ENCODE results near the gene NPPB. TPM values are rescaled to one million over a fixed set of nuclear protein-coding genes. Genes with fewer than 3 reads are reported as not detected.

The NPPB gene
- total RNA-seq (2022; extraction: Qiagen RNA extraction), result 0.18 TPM in 1 of 5 replicates, not detected in the others

GRCh38 chr1:11858613-11858967, at the start of gene NPPB:
Gene NPPB (minus strand): TSS chr1:11858945. CDS start chr1:11858833, 112 bp downstream.

GRCh38 chr1:11847667-11848372, 10.9 kb downstream of the NPPB start, which contains the start of gene NPPA:
Gene NPPA (minus strand): TSS chr1:11847783. CDS start chr1:11847684, 99 bp downstream.

Other genes starting within 250 kb of the NPPB start
- gene FBXO2, start 204.5 kb downstream of the NPPB start, total RNA-seq (2022; extraction: Qiagen RNA extraction), result 5.9 to 11.1 TPM (median 9.2 TPM) in 5 replicates
- 12.3 to 17.7 TPM (median 17.0 TPM) in 5 replicates for gene FBXO44, start 204.1 kb downstream of the NPPB start, total RNA-seq (2022; extraction: Qiagen RNA extraction)
- gene FBXO6, start 194.7 kb downstream of the NPPB start, total RNA-seq (2022; extraction: Qiagen RNA extraction), result 6.7 to 9.2 TPM (median 8.2 TPM) in 5 replicates
- 43.7 to 53.3 TPM (median 51.0 TPM) in 5 replicates for gene MAD2L2, start 177.8 kb downstream of the NPPB start, total RNA-seq (2022; extraction: Qiagen RNA extraction)
- 0.03 to 0.10 TPM (median 0.06 TPM) in 5 replicates for gene DRAXIN, start 167.2 kb downstream of the NPPB start, total RNA-seq (2022; extraction: Qiagen RNA extraction)
- gene AGTRAP, start 122.8 kb downstream of the NPPB start, total RNA-seq (2022; extraction: Qiagen RNA extraction), result 78.9 to 114 TPM (median 102 TPM) in 5 replicates
- gene C1orf167, start 96.8 kb downstream of the NPPB start, total RNA-seq (2022; extraction: Qiagen RNA extraction), result not detected in 5 replicates
- gene MTHFR, start 53.0 kb downstream of the NPPB start, total RNA-seq (2022; extraction: Qiagen RNA extraction), result 4.4 to 4.6 TPM (median 4.5 TPM) in 5 replicates
- gene CLCN6, start 52.8 kb downstream of the NPPB start, total RNA-seq (2022; extraction: Qiagen RNA extraction), result 5.3 to 5.7 TPM (median 5.5 TPM) in 5 replicates
- gene NPPA, start 11.2 kb downstream of the NPPB start, total RNA-seq (2022; extraction: Qiagen RNA extraction), result not detected in 5 replicates
- 31.4 to 46.5 TPM (median 45.8 TPM) in 5 replicates for gene KIAA2013, start 67.5 kb upstream of the NPPB start, total RNA-seq (2022; extraction: Qiagen RNA extraction)
- gene PLOD1, start 75.8 kb upstream of the NPPB start, total RNA-seq (2022; extraction: Qiagen RNA extraction), result 80.6 to 90.0 TPM (median 86.7 TPM) in 5 replicates
- gene MFN2, start 121.5 kb upstream of the NPPB start, total RNA-seq (2022; extraction: Qiagen RNA extraction), result 29.7 to 39.2 TPM (median 32.4 TPM) in 5 replicates
- gene MIIP, start 160.6 kb upstream of the NPPB start, total RNA-seq (2022; extraction: Qiagen RNA extraction), result 11.0 to 16.1 TPM (median 14.0 TPM) in 5 replicates
- 0.10 to 0.16 TPM (median 0.10 TPM) in 5 replicates for gene TNFRSF8, start 204.4 kb upstream of the NPPB start, total RNA-seq (2022; extraction: Qiagen RNA extraction)

Data from A549 treated with AZD2906 at 1 μM for 4 hours (cell line).